ENCODE measurements around the gene TPCN2.

Gene TPCN2

DNA sequence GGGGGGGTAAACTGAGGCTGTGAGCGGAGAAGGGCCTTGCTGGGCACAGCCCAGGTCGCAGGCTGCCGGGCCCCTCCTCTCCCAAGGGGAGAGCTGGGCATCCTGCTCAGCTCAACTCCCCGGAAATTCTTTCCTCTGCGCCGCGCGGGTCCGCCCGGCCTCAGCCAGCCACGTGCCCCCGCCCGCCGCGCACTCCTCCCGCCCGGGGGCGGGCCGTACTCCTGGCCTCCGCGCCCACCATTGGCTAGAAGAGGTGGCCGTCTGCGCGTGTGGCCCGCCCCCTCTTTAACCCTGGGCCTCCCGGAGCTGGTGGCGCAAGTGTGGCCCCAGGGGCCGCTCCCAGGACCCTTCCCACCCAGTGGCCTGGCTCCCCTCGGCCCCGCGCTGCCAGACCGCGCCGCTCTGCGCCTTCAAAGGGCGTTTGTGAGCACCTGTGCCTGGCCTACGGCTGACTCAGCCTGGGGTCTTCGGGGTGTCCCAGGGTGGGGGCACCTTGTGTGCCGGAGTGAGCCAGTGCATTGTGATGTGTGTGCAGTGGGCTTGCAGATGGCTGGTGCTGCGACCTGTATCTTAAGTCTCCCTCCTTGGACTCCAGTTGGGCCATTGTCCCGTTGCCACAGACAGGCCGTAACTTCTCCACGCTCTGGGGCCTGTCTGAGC, 37.6 kb upstream of the TPCN2 start:
- DNase-seq: peak; percentile 59 to 69

GRCh38 chr11:69011624-69012091, 37.1 kb upstream of the TPCN2 start:
- no peak for DNase-seq

DNA sequence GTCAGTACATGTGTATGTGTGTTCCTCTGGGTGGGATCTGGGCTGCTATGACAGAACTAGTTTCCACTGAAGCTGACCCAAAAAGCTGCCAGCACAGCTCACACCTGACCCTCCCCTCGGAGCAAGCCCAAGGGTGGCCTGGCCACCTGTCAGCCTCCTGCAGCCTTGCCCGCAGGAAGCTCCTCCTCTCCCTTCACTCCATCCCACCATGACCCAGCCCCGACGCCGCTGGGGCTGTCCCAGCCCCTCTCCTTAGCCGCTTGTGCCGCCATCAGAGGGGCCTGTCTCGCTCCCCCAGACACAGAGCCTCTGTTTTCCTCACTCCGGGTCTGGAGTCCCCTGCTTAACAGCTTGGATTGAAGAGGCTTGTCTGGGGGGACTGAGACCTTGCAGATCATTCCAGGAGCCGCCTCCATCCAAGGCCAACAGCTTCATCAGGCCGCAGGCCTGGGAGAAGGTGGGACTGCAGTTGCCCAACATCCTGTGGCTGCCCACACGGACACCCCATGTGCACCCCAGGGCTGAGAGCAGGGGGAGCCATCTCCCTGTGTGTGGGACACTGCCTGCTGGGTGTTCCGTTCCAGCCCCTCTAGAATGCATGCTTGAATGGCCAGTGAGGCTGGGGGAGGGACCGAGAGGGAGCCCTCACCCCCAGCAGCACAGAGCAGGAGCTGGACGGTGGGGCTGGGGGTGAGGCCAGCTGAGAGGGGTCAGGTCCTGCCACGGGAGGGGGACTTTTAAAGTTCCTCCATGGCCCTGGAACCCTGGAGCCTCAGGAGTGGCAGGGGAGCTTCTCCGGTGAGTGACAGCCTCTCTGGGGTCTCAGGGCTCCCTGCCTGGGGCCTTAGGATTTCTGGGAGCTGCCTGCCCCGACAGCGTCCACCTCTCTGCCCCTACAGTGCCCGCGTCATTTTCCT, 36.4 kb upstream of the TPCN2 start:
- no peak for DNase-seq

GRCh38 chr11:69013009-69013951, 35.5 kb upstream of the TPCN2 start, which contains the start of gene MRGPRF:
MRGPRF (minus strand) TSS chr11:69013246; CDS start chr11:69009901, 3,345 bp downstream.
- DNase-seq: no peak

GRCh38 chr11:69014084-69014851, 34.5 kb upstream of the TPCN2 start:
- no peak for DNase-seq

DNA sequence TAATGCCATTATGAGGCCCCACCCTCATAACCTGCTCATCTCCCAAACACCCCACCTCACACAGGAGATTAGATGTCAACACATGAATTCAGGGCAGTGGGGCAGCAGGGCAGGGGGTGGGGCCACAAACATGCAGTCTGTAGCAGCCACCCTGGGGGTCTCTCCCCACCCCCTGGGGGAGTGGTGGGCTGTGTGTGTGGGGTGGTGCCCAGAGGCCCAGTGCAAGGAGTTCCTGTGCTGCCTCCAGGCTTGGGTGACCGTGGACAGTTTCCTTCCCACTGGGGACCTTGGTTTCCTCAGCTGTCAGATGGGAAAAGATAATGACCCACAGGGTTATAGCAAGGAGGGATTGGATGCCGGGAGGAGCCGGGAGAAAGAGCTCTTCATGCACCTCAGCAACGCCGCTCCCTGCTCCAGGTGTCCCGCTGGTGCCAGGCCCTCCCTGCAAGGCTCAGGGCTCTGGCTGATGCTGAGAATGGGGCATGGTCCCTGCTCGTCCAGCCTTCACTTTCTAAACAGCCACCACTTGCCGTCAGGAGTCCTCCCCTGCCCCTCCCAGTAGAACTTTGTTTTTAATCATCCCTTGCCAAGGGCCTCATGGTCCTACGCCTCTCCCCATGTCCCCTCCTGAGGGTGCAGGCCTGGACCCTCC, 33.7 kb upstream of the TPCN2 start:
- no peak for DNase-seq

GRCh38 chr11:69017951-69018350, 30.8 kb upstream of the TPCN2 start:
- no peak for DNase-seq

DNA sequence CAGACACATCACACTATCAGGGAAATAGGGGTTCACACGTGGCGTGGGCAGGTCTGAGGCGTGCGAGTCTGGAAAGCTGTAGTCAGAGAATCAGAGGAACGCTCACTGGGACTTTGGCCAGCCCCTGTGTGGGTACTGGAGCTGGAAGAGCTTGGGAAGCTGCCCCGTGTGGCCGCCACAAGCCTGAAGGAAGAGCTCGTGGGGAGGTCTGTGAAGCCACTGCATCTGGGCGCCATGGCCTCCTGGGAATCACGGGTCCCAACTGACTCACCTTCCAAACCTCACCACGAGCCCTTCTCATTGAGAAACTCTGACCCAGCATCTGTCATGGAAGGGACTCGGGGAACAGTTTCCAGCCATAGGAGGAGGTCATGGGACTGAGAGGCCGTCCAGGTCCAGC, 29.8 kb upstream of the TPCN2 start:
- DNase-seq: no peak

DNA sequence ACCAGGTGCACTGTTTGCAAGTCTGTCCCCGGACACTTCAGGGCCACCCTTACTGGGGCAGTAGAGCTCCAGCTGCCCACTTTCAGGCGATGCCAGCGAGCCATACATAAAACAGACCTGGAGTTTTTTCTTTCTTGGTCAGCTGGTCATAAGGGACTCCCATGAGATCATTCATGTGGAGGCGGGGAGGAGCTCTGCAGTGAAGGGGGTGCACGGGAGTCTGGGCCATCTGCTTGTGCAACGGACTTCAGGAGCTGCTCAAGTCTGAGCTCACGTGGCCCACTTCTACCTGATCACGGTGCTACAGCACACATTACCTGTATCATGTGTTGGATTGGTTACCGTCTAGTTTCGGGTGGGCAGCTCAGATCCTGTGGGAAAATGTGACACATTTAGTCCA, 26.5 kb upstream of the TPCN2 start:
- DNase-seq: no peak

- no peak for DNase-seq
Observed at GRCh38 chr11:69024509-69024908, 24.2 kb upstream of the TPCN2 start.

DNA sequence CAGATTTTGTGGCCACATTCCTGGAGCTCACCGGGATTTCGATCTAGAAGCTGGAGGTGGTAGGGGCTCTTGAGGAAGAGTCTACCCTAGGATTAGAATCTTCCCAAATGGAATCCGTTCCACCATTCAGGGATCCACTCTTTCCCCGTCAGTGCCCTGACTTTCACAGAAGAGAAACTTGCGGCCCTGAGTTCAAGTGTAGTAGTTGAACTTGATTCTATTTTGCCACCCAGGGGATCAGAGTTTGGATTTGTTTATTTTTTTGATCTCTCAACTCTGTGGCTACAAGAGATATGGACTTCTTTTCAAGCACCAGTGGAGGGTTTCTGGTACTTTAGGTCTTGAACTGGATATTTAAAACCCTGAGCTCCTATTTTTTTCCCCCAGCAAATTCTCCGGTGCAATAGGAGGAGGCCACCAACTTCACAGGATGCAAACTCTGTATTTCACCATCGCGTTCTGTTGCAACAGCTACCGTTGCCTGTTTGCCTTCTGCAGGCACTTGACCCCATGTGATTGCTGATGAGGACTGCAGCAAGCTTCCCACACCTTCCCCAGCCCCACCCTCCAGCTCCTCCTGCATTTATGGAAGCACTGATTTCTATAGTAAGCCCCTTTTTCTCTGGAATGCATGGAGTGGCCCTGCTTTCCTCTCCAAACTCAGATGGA, 20.9 kb upstream of the TPCN2 start:
- DNase-seq: no peak

DNA sequence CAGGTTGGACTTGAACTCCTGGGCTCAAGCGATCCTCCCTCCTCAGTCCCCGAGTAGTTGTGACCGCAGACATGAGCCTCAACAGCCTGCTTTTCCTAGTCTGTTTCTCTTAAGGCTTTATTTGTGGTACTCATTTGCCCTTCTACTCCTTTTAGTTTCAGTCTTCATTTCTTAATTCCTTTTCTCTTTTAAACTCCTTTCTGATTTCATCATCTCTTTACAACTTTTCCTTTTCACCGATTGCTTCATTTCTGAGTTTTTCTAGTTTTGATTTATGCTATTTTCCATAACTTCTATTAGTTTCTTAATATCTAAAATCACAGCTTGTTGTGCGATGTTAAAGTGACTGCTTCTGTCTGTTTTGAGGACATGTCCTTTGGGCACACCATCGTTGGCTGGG, 18.4 kb upstream of the TPCN2 start:
- DNase-seq: no peak

DNA sequence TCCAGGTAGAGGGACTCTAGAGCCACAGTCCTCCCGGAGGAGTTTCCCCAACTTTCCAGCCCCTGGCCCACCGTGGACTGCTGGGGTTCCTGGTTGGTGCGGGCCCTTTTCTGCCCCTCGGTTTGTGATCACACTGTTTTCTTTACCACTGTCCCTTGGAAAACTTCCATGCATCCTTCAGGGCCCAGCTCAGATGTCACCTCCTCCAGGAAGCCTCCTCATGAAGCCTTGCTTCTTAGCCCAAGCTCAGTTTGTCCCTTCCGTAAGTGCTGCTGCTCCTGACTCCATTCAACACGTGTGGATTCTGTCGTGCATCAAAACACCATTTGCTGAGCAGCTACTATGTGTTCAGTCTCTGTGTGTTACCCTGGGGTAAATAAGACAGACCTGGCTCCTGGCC, 15.9 kb upstream of the TPCN2 start:
- DNase-seq: no peak

GRCh38 chr11:69033431-69033830, 15.3 kb upstream of the TPCN2 start:
- DNase-seq: no peak

GRCh38 chr11:69034123-69034867, 14.4 kb upstream of the TPCN2 start:
- DNase-seq: no peak

DNA sequence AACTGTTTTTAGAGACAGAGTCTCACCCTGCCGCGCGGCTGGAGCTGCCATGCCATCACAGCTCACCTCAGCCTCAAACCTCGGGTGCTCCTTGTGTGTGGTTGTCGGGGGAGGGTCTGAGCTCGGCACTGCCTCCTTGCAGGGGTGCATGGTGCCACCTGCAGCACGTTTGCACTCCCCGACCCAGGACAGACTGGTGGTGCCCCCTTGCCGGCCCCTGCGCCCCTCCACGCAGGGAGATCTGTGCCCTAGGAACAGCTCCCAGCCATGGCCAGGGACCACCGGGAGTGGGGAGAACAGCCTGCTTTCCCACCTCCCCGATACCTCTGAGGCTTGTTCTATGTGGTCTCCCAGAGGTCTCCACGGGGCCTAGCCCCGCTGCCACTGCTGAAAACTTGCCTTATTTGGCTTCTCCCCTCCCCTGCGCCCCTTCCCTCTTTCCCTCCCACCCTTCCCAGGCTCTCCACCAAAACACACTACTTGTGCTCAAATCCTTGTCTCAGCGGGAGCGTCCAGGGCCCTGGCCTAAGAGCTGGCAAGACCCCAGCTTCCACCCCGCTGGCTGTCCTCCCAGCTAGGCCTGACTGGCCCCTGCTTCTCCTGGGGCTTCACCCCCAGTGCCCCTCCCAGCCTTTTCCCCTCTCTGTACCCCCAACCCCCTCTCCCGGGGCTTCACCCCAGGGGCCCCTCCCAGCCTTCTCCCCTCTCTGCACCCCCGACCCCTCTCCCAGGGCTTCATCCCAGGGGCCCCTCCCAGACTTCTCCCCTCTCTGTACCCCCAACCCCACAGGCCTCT, 13.4 kb upstream of the TPCN2 start:
- DNase-seq: no peak

DNA sequence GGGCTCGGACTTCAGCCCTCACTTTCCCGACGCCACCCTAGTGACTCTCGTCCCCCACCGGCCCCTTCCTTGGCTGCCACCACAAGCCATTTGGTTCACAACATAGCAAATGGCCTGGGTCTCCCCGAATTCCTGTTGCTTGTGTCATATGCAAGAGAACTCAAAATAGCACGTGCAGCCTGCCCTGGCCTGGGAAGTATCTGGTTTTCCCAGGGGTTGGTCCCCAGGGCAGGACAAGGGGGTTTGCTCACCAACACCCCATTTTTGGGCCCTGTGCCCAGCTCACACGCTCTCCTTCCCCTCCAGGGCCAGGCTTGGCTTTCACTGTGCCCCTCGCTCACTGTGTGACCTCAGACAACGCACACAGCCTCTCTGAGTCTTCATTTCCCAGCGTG, 12.8 kb upstream of the TPCN2 start:
- no peak for DNase-seq

DNA sequence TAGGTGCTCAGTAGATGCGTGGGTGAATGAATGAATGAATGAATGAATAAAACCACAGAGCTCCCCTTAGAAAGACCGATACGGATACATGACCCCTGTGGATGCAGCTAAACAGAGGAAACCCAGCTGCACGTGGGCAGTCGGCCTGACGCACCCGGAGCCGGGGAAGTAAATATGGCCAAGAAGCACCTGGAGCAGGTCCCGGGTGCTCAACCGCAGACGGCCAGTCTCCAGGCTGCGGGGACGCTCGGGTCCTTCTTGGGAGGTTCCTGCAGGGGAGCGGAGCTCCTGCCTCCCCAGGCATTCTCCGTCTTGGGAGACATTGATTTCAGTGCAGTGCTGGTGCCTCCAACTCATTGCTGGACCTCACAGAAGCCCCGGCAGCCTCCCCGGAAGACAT, 11.7 kb upstream of the TPCN2 start:
- no peak for DNase-seq

GRCh38 chr11:69037544-69037943, 11.2 kb upstream of the TPCN2 start:
- no peak for DNase-seq

Data from activated T-cell treated with anti-CD3 and anti-CD28 coated beads, Interleukin-2, amount 50 U/mL, for 48 hours (primary cell).